Measurements from ENCODE around the gene SPDYE4.
A peak's percentile ranks its signal among the peaks of the same experiment; 100 is the strongest.

The SPDYE4 gene

DNA sequence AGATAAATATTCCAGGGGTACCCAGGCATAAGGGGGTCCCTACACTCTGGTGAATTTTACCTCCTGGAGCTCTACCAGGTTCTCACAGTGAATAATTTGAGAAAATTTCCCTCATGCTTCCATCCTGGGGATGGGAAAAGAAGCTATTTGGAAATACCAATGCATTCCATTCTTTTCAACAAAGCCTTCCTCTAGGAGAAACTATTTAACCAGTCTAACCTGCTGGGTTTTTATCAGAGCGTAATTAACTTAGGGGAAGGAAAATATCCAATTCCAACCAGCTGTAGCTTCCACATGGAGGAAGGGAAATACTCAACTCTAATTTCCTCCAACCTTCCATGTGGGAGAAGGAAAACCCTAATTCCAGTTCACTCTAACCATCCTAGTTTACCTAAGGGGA is 23.8 kb upstream of the SPDYE4 start:
- DNase-seq = no peak

DNA sequence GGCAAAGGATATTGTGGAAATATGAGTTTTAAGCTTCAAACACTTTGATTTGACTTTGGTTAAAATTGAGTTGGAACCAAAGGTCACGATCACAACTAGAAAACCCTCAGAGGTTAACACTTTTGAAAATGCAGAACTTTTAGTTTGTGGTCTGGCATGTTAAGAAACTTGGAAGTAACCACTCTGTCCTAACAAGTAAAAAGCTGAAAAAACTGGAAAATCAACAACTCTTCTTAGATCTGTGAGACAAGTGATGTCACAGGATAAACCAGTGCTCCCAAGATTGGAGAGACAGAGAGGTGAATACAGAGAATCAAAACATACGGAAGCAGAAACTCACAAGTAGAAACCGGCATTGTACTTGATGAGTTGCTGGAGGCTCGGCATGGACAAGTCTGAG is 23.4 kb upstream of the SPDYE4 start:
- peak; percentile 28 to 52 for DNase-seq

DNA sequence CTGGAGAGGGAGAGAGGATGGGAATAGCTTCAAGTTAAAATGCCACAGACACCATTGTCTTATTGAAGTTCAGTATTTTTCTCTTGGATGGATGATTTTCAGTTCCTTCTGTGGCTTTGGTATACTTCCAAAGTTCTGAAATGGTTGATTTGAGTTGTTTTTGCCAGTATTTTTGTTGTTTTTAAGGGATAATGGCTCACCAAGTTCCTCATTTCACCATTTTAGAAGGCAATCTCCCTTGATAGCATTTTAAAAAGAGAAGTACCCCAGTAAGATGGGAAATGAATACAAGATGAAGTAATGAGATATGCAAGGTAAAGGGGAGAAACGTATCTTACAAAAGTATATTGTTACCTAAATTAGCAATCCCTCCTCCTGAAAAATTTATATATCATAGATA is 18.5 kb upstream of the SPDYE4 start:
- DNase-seq = peak in 1 of 2 donors; percentile 7

DNA sequence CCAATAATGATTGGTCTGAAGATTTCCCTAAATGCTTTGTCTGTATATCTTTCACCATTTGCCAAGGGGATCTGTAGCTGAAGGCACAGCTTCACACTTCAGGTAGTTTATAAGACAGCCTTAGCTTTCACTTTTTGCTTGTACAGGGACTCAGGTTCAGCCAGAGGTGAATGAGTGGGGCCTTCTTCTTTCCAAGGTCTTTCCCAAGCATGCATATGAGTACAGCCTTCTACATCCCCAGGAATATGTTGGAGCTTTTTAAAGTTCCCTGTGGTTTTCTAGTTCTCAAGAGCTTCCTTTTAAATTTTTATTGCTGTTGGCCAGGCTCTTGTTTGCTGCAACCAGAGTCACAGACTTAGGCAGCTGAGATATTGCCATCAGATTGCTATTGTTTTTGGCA is 17.9 kb upstream of the SPDYE4 start:
- DNase-seq = no peak

DNA sequence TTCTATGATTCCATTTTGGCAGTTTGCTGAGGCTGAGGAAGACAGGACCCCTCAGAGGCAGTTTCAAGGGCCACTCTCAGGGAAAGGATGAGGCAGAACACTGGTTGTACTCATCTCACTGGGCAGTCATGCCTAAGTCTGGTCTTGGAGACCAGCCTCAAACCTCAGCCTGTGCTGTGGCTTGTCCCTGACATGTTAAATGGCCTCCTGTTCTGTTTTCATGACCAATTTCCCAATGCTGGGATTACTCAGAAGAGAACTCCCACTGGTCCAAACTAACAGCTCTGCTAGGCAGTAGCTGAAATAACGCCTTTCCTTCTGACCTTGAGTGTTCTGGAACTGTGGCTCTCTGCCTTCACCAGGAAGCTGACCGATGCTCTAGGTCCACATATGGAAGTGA is 8.4 kb upstream of the SPDYE4 start:
- peak; percentile 8 to 45 for DNase-seq

DNA sequence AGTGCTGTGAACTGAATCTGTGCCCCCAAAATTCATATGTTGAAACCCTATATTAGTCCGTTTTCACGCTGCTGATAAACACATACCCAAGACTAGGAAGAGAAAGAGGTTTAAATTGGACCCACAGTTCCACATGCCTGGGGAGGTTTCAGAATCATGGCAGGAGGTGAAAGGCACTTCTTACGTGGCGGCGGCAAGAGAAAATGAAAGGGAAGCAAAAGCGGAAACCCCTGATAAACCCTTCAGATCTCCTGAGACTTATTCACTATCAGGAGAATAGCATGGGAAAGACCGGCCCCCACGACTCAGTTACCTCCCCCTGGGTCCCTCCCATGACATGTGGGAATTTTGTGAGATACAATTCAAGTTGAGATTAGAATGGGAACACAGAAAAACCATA is 3.7 kb upstream of the SPDYE4 start:
- no peak for DNase-seq

DNA sequence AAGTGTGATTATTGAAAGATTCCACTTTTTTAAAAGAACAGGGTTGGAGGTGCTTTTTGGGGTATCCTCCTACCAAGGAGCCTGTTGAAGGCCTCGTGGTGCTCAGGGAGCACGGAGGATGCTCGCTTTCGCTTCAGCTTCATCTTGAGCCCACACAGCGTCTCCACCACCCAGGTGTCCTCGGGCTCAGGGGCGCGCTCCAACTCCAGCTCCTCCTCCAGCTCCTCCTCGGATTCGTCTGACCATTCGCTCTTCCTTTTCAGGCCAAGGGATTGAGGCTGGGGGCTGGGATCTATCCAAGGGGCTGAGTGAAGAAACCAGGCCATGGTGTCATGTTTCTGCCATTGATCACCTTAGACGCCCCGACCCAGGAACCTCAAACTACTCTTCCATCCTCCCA is 1.2 kb downstream of the SPDYE4 start:
- no peak for DNase-seq

DNA sequence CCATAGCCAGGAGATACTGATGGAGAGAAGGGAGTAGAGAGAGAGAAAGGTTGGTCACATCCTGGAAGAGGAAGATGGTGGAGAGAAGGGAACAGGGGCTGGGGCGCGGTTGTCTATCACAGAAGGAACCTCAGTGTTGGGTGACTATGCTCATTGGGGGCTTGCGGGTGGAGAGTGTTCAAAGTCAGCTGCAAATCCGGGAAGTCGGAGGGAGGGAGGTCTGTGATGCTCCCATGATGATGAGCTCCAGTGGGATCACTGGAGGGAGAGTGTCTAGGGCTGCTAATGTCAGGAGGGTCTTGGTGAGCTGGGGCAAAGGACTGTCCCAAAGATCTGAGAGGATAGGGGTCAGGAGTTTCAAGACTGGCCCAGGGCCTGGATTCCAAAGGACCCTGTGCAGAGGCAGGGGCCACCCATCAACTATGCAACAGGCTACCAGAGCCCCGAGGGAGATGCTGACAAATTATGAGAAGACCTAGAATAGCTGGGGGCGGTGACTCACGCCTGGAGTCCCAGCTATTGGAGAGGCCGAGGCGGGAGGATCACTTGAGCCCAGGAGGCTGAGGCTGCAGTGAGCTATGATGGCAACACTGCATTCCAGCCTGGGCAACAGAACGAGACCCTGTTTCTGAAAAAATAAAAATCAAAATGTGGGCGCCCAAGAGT is 2.6 kb downstream of the SPDYE4 start:
- no peak for DNase-seq

DNA sequence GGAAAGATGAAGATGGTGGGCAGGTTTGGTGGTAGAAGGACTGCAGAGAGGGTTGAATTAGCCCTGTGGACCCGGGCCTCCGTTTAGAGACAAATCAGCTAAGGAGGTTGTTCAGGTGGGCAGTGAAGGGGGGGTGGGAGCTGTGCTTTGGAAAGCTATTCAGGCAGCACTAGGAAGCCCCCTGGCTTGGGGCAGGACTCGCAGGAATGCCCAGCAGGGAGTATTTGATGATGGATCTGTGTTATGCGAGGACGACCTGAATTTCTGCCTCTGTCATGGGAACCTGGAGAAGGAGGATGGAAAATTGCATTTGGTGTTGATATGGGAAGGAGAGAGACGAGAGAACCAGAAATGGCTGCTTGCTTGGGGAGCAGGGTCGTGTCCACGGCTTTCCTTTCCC is 3.5 kb downstream of the SPDYE4 start:
- no peak for DNase-seq

DNA sequence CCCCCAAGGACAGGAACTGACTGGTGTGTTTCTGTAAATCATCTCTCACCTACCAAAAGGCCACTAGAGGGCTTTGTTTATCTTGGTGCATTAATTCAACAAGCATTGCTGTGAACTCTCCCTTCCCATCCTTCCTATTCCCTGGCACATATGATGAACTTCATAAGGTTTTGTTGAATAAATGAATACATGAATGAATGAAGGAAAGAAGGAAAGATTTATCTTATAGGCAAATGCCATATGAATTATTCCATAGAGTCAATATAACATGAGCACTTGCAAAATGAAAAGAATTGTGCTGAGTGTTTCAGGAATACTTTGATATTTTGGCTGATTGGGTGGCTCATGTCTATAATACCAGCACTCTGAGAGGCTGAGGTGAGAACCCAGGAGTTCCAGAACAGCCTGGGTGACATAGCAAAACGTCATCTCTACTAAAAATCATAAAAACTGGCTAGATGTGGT is 4.3 kb downstream of the SPDYE4 start:
- DNase-seq = peak; percentile 27 to 28

DNA sequence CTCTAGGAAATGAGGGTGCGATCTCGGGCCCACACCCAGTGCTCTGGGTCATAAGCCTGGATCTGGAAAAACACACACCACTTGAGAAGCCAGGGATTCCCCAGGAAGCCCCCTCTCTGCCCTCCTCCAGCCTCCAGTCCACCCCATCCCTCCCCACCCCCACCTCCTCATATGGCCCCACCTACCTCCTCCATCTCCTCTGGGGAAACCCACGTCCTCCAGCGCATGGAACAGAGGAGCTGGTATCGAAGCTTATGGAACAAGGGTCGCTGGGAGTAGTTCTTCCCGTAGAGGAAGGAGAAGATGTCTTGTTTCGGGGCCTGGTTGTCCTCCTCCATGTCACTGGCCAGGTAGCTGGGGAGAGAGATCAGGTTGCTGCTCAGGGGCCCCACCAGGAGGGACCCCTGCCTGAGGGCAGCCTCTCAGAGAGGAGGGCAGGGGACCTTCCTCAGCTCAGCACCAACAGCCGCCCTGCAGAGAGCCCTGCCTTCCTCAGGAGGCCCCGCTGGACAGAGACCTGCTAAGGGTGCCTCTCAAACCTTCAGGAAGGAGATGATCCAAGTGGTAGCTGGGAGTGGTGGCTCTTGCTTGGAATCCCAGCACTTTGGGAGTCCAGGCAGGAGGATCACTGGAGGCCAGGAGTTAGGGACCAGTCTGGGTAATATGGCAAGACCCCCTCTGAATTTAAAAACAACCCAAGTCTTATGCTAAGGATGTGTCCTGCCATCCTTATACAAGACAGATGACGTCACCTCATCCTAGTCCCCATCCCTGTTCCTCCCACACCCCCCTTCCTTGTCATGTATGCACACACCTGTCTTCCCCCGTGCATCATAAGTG is 5.0 kb downstream of the SPDYE4 start:
- no peak for DNase-seq

DNA sequence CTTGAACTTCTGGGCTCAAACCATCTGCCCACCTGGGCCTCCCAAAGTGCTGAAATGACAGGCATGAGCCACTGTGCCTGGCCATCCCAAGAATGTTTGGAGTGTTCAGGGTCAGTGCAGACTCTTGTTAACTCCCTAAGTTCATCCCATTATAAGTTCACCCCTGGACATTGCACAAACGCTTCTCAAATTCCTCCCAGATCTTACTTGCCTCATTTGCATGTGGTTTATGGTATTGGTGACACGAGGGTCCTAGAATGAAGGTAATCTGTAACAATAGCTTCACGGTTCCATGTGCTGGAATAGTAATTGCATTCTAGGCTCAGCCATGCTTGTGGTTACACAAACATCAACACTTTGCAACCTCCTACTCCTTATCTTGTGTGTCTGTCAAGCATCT is 8.7 kb downstream of the SPDYE4 start:
- no peak for DNase-seq

DNA sequence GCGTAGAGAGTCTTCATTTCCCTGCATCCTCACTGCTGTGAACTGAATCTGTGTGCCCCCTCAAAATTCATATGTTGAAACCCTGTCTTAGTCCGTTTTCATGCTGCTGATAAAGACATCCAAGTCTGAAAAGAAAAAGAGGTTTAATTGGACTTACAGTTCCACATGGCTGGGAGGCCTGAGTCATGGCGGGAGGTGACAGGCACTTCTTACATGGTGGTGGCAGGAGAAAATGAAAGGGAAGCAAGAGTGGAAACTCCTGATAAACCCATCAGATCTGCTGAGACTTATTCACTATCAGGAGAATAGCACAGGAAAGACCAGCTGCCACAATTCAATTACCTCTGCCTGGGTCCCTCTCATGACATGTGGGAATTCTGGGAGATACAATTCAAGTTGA is 10.6 kb downstream of the SPDYE4 start:
- no peak for DNase-seq

DNA sequence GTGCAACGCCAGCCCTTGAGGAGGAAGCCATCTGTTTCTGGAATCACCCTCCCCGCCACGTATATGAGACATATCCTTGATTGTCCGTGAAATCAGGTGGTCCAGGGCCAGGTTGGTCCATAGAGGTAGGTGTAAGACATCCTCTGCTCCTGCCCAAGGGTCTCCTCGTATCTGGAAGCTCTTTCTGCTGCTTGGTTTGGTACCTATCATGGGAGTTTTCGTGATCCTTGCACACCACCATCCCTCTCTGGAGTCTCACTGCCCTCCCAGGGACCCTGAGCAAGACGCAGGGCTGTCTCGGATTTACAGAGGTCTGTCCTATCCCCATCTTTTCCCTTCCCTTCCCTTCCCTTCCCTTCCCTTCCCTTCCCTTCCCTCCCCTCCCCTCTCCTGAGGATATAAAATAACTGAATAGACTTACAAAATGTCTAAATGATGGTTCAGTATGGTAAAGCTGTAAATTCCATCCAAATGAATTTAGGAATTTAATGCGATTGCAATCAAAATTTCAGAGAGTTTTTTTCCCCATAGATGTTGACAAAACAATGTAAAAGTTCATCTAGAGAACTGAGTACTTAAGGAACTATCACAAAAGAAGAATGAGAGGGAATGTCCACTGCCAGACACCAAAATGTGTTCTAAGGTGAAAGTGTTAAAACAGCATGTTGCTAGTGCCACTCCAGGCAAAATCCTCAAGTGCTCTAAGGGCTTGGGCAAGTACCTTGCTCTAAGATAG is 11.7 kb downstream of the SPDYE4 start:
- no peak for DNase-seq

DNA sequence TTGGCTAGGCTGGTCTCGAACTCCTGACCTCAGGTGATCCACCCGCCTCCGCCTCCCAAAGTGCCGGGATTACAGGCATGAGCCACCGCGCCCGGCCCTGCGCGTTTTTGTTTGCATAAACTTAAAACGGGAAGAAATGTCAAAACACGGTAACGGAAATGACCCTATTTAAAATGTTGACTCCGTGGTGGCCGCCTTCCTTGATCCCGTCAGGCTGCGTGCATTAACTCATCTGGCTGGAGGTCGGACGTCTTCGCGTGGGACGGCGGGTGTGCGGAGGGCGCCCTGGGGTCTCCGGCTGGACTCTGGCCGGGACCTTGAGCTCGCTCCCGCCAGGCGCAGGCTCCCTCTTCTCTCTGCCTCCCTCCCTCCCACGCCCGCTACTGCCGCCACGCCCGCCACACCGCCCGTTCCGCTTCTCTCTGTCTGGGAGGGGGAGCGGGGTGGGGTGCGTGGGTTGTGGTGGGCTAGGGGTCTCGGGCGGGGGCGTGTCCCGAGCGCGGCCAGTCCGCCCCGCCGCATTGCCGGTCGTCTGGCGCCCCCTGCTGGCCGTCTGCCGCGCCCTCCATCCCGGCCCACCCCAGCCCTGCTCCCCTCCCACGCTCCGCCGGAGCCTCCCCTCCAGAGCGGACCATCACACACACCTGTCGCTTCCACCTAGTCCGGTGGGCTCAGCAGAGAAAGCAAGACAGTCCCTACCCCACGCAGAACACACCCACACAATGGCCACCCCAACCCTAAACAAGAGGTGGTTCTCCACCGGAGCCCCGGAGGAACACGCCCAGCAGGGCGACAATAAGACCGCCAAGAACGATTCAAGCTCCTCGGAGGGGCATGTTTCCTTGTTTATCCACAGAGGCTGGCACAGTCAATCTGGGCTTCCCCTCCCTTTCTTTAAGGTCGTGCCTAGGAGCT is 12.5 kb downstream of the SPDYE4 start:
- DNase-seq = peak; percentile 75 to 79

DNA sequence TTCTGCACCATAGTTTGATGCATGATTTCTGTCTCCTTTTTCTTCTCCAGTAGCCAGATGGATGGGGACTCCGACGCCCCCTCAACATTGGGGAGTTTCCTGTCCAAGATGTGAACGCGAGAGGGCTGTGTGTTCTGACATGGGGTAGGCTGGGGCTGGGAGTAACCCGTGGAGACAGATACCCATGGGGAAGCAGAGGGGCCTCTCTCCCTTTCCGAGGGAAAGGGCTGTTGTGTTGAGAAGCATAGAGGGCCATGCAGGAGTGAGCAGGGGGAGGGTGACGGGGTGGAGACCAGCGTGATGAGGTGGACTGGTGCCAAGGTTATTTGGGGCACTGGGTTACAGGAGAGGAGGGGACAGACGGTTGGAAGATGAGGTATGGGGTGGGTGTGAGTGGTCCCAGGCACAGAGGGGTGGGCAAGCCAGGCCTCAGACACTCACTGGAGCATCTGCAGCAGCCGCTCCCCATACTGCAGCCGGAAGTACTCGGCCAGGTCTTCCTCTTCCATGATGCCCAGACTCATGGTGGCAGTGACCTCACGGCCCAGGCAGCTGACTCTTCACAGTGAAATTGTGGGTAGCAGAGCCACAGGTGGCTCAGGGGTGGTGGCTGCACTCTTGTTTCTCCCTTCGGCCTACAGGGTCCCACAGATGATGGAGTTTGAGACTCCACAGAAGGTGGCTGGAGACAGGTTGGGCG is 14.1 kb downstream of the SPDYE4 start:
- DNase-seq = no peak

DNA sequence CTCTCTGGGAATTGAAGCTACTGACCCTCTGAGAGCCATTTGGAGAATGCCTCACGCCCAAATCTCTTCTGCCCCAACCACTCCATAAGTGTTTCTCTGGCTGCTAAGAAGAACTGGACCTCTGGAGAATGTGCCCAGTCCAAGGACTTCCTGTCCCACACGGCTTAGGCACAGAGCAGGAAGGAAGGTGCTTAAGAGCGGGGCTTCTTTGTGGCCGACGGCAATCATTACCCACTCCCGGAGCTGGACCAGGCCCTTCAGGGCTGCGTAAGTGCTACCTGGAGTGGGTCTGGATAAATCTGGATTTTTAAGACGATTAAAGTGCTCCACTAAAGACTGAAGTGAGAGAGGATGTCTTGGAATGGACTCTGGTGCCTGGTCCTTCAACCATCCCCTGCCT is 15.5 kb downstream of the SPDYE4 start:
- no peak for DNase-seq

DNA sequence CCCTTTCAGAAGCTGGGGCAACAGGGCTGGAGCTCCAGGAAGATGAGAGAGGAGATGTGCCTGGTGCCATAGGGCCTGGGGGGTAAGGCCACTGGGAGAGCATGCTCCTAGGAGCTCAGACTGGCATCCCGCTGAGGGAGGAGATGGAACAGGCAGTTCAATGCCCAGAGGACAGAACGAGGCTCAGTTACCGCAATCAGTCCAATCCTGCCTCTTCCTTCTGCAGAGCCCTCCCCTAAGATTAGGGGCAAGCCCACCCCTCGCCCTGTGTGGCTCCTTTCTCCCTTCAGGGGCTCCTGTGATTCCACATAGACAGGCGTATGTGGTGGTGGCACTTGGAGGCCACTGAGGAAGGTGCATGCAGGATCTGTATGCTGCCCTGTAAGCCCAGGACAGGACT is 16.1 kb downstream of the SPDYE4 start:
- no peak for DNase-seq

DNA sequence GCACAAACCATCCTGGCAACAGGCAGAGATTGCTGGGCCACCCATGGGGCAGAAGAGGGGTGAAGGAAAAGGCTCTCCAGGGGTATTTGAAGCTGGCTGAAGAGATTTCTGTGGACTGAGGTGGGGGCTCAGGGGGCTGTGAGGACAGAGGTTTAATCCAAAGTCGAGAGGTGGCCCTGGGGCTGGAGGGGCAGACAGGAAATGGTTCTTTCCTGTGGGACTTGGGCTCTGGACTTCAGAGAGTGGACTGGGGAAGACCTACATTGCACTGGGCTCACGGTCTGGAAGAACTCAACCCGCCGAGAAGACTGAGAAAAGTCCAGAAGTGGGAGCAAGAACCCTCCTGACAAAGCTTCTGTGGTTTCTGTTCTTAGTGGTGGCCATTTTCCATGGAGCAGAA is 16.6 kb downstream of the SPDYE4 start:
- no peak for DNase-seq

DNA sequence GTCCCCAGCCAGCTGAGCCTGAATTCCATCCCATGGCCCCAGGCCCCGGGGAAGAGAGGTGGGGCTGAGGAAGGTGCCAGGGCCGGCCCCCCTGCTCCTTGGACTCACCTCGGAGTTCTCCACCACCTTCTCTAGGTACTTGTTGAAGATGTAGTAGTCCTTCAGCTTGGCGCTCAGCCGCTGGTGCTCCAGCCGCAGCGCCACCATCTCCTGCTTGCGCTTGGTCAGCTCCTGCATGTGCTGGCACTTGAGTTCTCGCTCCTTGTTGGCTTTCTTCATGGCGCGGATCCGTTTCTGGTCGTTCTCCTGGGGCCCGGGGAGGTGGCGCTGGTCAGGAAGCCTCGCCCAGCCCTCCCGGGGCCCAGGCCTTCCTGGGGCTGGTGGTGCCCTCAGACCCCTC is 17.0 kb downstream of the SPDYE4 start:
- DNase-seq = no peak

DNA sequence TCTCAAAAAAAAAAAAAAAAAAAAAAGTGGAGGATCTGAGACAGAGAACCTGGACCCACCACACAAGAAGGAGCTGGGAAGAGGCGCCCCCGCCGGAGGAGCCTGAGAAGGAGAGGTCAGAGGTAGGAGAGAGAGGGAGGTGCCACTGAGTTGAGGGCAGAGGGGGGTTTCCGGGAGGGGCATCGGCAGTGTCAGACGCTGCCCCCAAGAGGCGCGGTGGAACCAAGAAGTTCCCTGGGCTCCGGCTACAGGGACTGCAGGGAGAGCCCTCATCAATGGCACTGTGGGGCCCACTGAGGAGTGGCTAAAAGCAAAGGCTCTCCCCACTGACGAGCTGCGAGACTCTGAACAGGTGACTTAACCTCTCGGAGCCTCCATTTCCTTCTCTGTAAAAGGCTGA is 17.9 kb downstream of the SPDYE4 start:
- no peak for DNase-seq

DNA sequence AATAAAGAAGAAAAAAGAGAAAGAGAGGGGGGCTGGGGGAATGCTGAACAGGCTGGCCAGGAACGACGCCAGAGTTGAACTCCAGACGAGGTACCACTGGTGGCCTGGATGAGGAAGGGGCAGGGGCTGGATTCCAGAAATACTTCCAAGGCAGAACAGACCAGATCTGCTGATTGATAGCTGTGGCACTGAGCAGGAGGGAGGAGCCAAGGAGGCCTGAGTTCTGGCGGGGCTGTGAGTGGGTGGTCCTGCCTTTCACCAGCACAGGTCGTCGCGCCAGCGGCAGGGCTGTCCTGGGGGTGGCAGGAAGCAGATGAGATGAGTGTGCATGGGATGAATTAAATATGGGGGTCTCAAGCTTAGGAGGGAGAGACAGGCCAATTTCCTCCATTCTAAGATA is 19.2 kb downstream of the SPDYE4 start:
- DNase-seq = no peak
